ENCODE measurements around the gene PPP1CC. TPM values are rescaled to one million over a fixed set of nuclear protein-coding genes. Genes with fewer than 3 reads are reported as not detected.
A peak's percentile ranks its signal among the peaks of the same experiment; 100 is the strongest.
"Not testable (repeated sequence)": the region's sequence is repeated elsewhere in the genome, so short reads cannot be mapped to it uniquely, and the experiment has no call there.

PPP1CC gene
- total RNA-seq, 2 experiments from 2014 or later: 280 to 285 TPM

DNA sequence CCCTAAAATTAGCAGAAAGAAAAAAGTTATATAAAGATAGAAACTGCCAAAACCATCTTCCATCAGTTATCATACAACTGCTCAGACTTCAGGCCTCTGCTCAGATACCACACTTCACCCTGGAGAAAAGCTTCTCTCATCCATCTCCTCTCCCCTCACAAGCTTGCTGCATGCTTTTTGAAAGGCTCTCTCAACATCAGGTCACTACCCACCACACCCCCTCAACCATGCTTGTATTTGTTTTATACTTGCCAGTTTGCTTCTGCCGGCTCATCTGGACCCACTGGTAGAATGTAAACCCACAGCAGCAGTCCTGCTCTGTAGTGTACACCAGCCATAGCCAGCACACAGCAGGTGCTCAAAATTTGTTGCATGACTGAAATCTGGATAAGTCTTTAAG, 8.8 kb downstream of the PPP1CC start:
- intact Hi-C loops (cut with micrococcal nuclease): no loop called here
- H3K9me3 Mint-ChIP-seq: no peaks in the 10 kb centered on the region
- H3K4me1 Mint-ChIP-seq (ENCODE audit: low read depth): peaks cover 83% of the 10 kb centered on the region
- H3K27ac Mint-ChIP-seq: peak overlapping the region; percentile 39
- DNase-seq: no peak
- H3K27me3 Mint-ChIP-seq (ENCODE audit: low read depth): no peaks in the 10 kb centered on the region
- H3K4me3 Mint-ChIP-seq: peak overlapping the region; percentile 20
- CTCF ChIA-PET: interaction anchor here (1.3 kb wide), 1 partner anchor 154 kb away, joined by 5 read pairs; no protein-coding TSS in a partner anchor
- H3K36me3 Mint-ChIP-seq (ENCODE audit: low read depth): peaks cover 61% of the 10 kb centered on the region

DNA sequence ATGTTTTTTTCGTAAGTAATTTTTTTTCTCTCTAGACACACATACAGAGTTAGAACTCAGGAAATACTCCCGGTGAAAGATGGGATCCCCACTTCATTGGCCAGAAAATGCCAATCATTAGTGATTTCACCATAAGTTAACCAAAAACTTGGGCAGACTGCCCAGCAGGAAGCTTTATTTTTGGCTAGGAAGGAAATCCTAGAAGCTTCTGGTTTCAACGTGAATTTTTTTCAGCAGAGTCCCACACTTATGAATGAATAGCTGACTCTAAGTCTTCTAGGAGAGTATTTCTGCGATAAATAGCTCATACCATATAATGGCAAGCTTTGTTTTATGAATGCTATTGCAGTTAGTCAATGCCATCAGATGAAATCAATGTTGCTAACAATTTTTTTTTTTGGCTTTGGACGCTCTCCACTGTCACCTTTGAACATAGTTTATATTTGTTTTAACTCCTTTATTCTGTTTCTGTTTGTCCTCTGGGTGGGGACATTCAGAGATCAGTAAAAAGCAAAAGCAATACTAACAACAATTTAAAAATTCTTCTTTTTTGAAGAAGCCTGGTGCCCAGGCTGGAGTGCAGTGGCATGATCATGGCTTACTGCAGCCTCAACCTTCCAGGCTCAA, 9.5 kb downstream of the PPP1CC start:
- H3K4me1 Mint-ChIP-seq (ENCODE audit: low read depth): peaks cover 82% of the 10 kb centered on the region
- H3K36me3 Mint-ChIP-seq (ENCODE audit: low read depth): peaks cover 61% of the 10 kb centered on the region
- no peak for DNase-seq
- CTCF ChIA-PET: interaction anchor here (0.6 to 1.3 kb wide), 4 partner anchors 83 to 738 kb away, joined by 3 to 7 read pairs (median 4); no protein-coding TSS in a partner anchor
- H3K9me3 Mint-ChIP-seq: no peaks in the 10 kb centered on the region
- intact Hi-C loops (cut with micrococcal nuclease): no loop called here
- H3K27ac Mint-ChIP-seq: peak overlapping the region; percentile 61
- no peak overlapping the region for H3K4me3 Mint-ChIP-seq
- H3K27me3 Mint-ChIP-seq (ENCODE audit: low read depth): no peaks in the 10 kb centered on the region

DNA sequence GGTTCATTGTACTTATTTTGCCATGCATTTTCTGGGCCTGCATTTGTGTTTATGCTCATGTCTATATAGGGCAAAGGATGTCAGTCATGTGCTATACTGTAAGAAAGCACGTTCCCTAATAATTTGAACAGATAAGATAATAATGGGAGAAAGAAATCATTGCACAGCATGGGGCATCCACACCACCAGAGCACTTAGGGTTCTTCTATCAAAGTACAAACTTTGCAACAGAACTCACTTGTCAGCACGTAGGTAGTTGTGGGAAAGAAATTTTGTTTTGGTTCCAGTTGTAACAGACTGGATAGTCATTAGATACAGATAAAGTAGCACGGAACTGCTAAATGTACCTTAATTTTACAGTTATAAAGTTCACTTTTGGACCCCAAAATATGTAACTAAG, 10.1 kb downstream of the PPP1CC start:
- no peaks in the 10 kb centered on the region for H3K27me3 Mint-ChIP-seq (ENCODE audit: low read depth)
- H3K4me3 Mint-ChIP-seq: no peak overlapping the region
- CTCF ChIA-PET: interaction anchor here (0.6 to 1.3 kb wide), 4 partner anchors 83 to 739 kb away, joined by 3 to 7 read pairs (median 4); no protein-coding TSS in a partner anchor
- H3K4me1 Mint-ChIP-seq (ENCODE audit: low read depth): peaks cover 80% of the 10 kb centered on the region
- no peaks in the 10 kb centered on the region for H3K9me3 Mint-ChIP-seq
- H3K27ac Mint-ChIP-seq: no peak overlapping the region
- peaks cover 61% of the 10 kb centered on the region for H3K36me3 Mint-ChIP-seq (ENCODE audit: low read depth)
- intact Hi-C loops (cut with micrococcal nuclease): no loop called here
- no peak for DNase-seq

DNA sequence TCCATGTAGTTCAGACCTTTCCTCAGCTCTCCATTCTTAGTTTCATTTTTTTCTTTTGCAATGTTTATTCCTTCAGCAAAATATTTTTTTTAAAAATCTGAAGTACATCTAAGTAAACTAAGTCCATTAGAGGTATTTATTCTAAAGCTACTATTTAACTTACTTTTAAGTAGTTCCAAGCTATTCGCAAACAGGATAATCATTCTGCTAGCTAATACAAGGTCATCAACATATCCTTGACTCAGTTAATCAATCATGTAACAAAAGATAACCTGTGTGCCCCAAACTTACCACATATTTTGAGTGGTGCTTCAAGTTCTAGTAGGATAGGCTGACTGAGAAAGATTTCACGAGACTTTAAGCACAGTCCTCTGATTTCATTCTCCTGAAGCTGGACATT, 11.2 kb downstream of the PPP1CC start:
- Mint-ChIP-seq H3K36me3 (ENCODE audit: low read depth) (peaks cover 62% of the 10 kb centered on the region), H3K9me3 (no peaks in the 10 kb centered on the region), H3K4me1 (ENCODE audit: low read depth) (peaks cover 78% of the 10 kb centered on the region), H3K4me3 (no peak overlapping the region), H3K27ac (peak overlapping the region; percentile 63), H3K27me3 (ENCODE audit: low read depth) (no peaks in the 10 kb centered on the region)
- CTCF ChIA-PET: interaction anchor here (1.2 to 1.4 kb wide), 3 partner anchors 9 to 96 kb away, joined by 3 to 8 read pairs (median 6); no protein-coding TSS in a partner anchor
- no peak for DNase-seq
- intact Hi-C loops (cut with micrococcal nuclease): no loop called here

DNA sequence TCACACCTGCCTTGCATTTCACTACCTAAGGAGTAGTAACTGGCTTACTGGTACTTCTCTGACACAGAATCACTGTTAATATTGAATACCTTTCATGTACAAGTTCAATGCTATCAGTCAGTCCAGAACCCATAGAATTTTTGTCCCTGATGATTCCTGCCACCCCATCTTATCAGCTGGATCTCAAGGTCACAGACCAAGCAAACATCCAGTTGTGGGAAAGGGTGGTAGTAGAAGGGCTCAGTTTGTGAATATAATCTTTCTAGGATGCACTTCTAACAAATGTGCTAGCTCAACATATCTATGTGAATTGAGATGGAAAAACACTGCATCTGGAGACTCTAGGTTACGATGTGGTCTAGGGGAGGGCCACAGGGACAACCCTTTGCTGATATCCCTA, 14.1 kb downstream of the PPP1CC start:
- Mint-ChIP-seq H3K9me3 (no peaks in the 10 kb centered on the region), H3K4me3 (no peak overlapping the region), H3K27me3 (ENCODE audit: low read depth) (no peaks in the 10 kb centered on the region), H3K27ac (peak overlapping the region; percentile 59), H3K4me1 (ENCODE audit: low read depth) (peaks cover 70% of the 10 kb centered on the region), H3K36me3 (ENCODE audit: low read depth) (peaks cover 67% of the 10 kb centered on the region)
- intact Hi-C loops (cut with micrococcal nuclease): no loop called here
- no peak for DNase-seq
- CTCF ChIA-PET: interaction anchor here (1.0 kb wide), 1 partner anchor 11 kb away, joined by 3 read pairs; no protein-coding TSS in a partner anchor

DNA sequence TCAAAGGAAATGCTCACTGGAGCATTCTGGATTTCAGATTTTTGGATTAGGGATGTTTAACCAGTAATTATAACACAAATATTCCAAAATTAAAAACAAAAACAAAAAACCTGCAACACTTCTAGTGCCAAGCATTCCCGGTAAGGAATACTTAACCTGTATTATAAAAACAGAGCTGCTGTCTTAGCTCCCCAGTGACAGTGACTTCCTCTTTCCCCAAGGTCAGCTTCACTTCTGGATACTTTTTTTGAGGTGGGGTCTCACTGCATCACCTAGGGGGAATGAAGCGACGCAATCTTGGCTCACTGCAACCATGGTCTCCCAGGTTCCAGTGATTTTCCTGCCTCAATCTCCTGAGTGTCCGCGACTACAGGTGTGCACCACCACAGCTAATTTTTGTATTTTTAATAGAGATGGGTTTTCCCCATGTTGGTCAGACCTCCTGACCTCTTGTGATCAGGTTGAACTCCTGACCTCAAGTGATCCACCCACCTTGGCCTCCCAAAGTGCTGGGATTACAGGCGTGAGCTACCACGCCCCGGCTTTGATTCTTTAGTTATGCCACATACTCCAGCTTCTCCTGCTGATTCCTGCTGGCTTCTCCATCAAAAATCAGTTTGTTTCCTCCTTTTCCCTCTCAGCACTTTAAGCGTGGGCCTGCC, 15.9 kb downstream of the PPP1CC start:
- peak overlapping the region; percentile 72 for H3K27ac Mint-ChIP-seq
- no peaks in the 10 kb centered on the region for H3K27me3 Mint-ChIP-seq (ENCODE audit: low read depth)
- peaks cover 64% of the 10 kb centered on the region for H3K36me3 Mint-ChIP-seq (ENCODE audit: low read depth)
- intact Hi-C loops (cut with micrococcal nuclease): no loop called here
- no peak overlapping the region for H3K4me3 Mint-ChIP-seq
- no peak for DNase-seq
- H3K9me3 Mint-ChIP-seq: no peaks in the 10 kb centered on the region
- CTCF ChIA-PET: interaction anchor here (1.1 to 1.2 kb wide), 2 partner anchors 9 to 13 kb away, joined by 3 to 4 read pairs; no protein-coding TSS in a partner anchor
- H3K4me1 Mint-ChIP-seq (ENCODE audit: low read depth): peaks cover 53% of the 10 kb centered on the region

DNA sequence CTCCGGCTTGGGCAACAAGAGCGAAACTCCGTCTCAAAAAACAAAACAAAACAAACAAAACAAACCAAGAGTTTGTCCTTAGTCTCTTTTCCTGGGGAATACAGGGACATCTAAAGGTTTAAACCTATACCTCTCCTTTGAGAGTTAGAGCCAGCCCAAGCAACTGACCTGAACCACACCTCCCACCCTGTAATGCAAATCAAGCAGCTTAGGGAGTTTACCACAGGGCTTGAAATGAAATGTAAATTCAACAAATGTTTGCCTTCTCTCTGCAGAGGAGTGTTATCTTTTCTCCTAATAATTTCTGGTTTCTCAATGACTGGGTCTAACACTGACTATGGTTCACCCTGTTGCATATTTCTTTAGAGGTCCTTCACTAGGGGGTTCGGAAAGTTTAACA, 16.7 kb downstream of the PPP1CC start:
- CTCF ChIA-PET: no interaction called here
- Mint-ChIP-seq H3K4me1 (ENCODE audit: low read depth) (peaks cover 46% of the 10 kb centered on the region), H3K27ac (peak overlapping the region; percentile 39), H3K36me3 (ENCODE audit: low read depth) (peaks cover 67% of the 10 kb centered on the region), H3K9me3 (no peaks in the 10 kb centered on the region), H3K4me3 (no peak overlapping the region), H3K27me3 (ENCODE audit: low read depth) (no peaks in the 10 kb centered on the region)
- DNase-seq: no peak
- intact Hi-C loops (cut with micrococcal nuclease): no loop called here

DNA sequence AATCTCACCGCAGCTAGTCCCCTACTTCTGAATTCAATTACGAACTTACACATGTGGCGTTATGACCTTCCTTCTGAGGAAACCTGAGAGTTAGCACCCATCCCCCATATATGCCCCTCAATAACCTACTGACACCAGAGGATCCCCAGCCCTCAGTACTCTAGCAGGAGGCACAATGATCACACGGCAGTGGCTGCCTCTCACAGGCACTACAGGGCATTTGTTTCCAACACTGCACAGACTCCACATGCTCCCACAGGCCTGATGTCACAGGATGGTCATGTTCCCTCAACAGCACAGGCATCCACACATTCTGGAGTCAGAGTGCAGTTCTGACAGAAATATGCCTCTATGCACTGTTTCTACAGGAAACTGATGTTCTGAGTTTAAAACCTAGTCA, 17.4 kb downstream of the PPP1CC start:
- H3K27me3 Mint-ChIP-seq (ENCODE audit: low read depth): no peaks in the 10 kb centered on the region
- intact Hi-C loops (cut with micrococcal nuclease): no loop called here
- peak overlapping the region; percentile 12 for H3K27ac Mint-ChIP-seq
- CTCF ChIA-PET: no interaction called here
- H3K9me3 Mint-ChIP-seq: no peaks in the 10 kb centered on the region
- no peak for DNase-seq
- H3K4me3 Mint-ChIP-seq: no peak overlapping the region
- peaks cover 71% of the 10 kb centered on the region for H3K36me3 Mint-ChIP-seq (ENCODE audit: low read depth)
- peaks cover 44% of the 10 kb centered on the region for H3K4me1 Mint-ChIP-seq (ENCODE audit: low read depth)

DNA sequence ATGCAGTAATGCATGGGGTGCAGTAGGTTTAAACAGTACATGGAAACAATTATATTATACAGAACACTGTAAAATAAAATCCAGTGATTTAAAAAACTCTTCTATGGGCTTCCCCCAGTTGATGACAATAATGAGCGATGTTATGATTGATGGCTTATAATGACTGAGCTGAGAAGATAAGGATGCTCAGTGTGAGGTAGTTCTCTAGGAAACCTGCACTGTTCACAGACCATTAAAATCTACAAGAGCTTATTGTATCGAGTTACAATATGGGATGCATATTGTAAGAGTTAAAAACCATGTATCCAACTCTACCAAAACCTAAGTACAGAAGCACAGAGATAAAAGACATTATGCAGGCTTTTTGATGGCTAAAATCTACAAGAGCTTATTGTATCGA, 19.8 kb downstream of the PPP1CC start:
- H3K27ac Mint-ChIP-seq; H3K9me3 Mint-ChIP-seq; H3K4me3 Mint-ChIP-seq; DNase-seq; CTCF ChIA-PET; H3K27me3 Mint-ChIP-seq (ENCODE audit: low read depth); intact Hi-C loops (cut with micrococcal nuclease): not testable (repeated sequence)
- H3K36me3 Mint-ChIP-seq (ENCODE audit: low read depth): peaks cover 76% of the 10 kb centered on the region
- H3K4me1 Mint-ChIP-seq (ENCODE audit: low read depth): peaks cover 37% of the 10 kb centered on the region

DNA sequence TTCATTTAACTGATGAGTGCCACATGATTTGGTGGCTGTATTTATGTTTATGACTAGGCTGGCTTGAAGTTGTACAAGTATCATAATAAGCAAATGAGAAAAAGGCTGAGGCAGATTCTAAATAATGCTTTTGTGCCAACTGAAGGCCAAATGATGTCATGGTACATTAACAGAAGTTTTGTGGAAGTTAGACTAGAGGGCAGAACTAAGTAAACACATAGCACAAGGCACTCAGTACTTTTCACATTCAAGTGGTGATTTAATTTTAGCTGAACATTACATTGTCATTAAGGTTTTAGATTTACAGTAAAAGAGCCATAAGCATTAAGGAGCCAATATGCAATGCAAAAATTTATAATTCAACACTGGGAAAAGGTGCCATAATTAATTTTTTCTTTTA, 21.1 kb downstream of the PPP1CC start:
- DNase-seq: no peak
- intact Hi-C loops (cut with micrococcal nuclease): no loop called here
- Mint-ChIP-seq H3K9me3 (no peaks in the 10 kb centered on the region), H3K4me3 (no peak overlapping the region), H3K27ac (no peak overlapping the region), H3K36me3 (ENCODE audit: low read depth) (peaks cover 79% of the 10 kb centered on the region), H3K27me3 (ENCODE audit: low read depth) (no peaks in the 10 kb centered on the region), H3K4me1 (ENCODE audit: low read depth) (peaks cover 40% of the 10 kb centered on the region)
- CTCF ChIA-PET: no interaction called here

DNA sequence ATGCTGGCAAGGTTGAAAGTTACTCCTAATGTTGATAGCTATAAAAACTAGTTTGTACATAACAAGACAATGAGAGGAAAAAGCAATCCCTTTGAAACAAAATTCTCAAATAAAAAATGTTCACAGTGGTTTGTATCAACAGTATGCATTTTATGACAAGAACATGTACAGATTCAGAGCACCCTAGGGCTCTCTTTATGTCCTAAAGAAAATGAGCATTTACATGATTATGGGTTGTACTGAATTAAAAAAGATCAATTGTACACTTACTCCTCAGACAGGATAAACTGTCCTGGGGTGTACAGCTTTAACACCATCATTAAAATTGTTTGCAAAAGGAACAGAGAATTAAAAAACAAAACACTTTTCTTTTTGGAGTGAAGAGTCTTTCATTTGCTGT, 22.2 kb downstream of the PPP1CC start:
- Mint-ChIP-seq H3K27ac (no peak overlapping the region), H3K27me3 (ENCODE audit: low read depth) (no peaks in the 10 kb centered on the region), H3K4me3 (no peak overlapping the region), H3K9me3 (no peaks in the 10 kb centered on the region), H3K36me3 (ENCODE audit: low read depth) (peaks cover 70% of the 10 kb centered on the region), H3K4me1 (ENCODE audit: low read depth) (peaks cover 34% of the 10 kb centered on the region)
- CTCF ChIA-PET: no interaction called here
- intact Hi-C loops (cut with micrococcal nuclease): no loop called here
- DNase-seq: no peak

DNA sequence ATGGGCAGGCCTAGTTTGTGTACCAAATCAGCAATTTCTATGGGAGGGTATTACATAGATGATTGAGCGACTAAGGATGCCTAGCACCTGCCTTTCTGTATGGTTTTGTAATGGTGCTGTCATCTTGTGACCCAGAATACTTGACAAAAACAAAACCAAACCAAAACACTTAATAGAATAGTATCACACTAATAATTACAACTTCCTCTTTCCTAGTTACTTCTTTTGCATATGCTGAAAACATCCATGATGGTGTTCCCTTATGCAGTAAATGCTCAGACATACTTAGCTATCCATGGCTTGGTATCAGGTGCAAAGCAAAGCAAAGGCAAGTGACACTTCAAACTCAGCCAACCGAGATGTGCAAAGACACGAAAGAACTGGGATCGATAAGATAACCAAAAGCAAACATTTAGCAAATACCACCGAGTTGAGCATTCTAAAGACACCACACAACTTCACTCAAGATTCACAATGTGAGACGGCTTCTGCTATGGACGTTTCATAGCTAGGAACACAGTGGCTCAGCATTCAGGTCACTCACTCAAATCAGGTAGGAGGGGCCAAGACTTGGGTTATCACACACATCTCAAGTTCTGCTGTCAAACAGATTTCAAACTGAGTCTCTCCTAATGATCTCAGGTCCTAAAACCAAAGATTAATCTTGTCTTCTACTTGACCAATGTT, 24.3 kb downstream of the PPP1CC start:
- H3K27ac Mint-ChIP-seq: no peak overlapping the region
- peaks cover 23% of the 10 kb centered on the region for H3K4me1 Mint-ChIP-seq (ENCODE audit: low read depth)
- CTCF ChIA-PET: no interaction called here
- H3K36me3 Mint-ChIP-seq (ENCODE audit: low read depth): peaks cover 54% of the 10 kb centered on the region
- no peaks in the 10 kb centered on the region for H3K9me3 Mint-ChIP-seq
- no peak overlapping the region for H3K4me3 Mint-ChIP-seq
- H3K27me3 Mint-ChIP-seq (ENCODE audit: low read depth): no peaks in the 10 kb centered on the region
- intact Hi-C loops (cut with micrococcal nuclease): loop anchor here (5.0 kb wide), 1 partner anchor 169 kb away; no protein-coding TSS in a partner anchor
- no peak for DNase-seq
